Femur (tissue), 1 donor: ENCODE data around the gene PKIG.
"Not testable (repeated sequence)": the region's sequence is repeated elsewhere in the genome, so short reads cannot be mapped to it uniquely, and the experiment has no call there.

Source experiments
- DNase-seq: peaks from one replicate; pipeline ENCODE4 v3.0.0-alpha.2; 2017

The PKIG gene

DNA sequence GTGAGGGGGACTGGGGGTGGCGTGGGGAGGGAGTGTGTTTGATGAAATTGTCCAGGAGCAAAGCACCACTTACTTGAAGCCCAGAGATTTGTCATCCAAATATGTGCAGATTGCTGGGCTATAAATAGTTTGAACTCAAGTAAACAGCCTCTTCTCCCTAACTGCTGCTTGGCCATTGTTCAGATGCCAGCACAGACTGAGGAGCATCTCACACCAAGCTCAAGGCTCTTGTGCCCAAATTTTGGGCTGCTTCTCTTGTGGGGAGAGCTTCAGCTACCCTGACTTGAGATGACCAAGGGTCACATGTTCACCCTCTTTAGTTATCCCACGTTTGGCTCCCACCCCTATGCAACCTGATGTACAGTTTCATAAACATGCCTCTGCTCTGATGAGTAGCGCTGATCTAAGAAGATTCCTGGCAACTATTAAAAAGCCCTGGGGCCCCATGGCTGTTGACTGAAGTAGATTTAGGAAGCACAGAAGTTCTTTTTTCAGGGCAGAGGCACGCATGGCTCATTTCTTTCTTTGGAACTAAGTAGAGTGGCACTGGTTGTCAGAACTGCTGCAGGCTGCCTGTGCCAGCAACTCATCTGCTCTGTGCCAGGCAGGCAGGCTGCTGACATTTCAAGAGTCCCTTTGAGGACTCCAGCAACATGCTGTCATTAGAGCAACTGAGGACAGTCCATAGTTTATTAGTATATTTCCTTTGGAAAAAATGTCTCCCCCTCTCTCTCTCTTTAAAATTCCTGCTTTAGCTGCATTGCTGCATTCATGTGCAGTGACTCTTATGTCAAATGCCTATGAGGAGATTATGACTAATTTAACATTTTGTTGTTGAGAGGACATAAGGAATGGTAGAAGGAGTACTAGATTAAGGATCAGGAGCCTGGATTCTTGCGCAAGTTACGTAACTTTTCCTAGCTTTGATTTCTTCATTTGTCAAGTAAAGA lies 9.6 kb upstream of the PKIG start:
- DNase-seq: peak; percentile 44

- DNase-seq: no peak
Observed at GRCh38 chr20:44573501-44573869, 8.9 kb upstream of the PKIG start.

DNA sequence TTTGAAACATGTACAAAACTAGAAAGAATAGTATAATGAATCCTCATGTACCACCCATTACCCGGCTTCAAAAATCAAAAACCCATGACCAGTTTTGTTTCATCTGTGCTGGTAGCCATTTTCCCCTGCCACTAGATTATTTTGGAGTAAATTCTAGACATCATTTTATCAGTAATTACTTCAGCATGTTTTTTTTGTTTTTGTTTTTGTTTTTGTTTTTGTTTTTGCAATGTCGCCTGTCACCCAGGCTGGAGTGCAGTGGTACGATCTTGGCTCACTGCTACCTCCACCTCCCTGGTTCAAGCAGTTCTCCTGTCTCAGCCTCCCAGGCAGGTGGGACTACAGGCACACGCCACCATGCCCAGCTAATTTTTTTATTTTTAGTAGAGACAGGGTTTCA lies 8.0 kb upstream of the PKIG start:
- no peak for DNase-seq

GRCh38 chr20:44576297-44576696 lies 6.1 kb upstream of the PKIG start:
- peak; percentile 40 for DNase-seq

- DNase-seq: no peak
Observed at GRCh38 chr20:44579313-44580081, 2.9 kb upstream of the PKIG start.

DNA sequence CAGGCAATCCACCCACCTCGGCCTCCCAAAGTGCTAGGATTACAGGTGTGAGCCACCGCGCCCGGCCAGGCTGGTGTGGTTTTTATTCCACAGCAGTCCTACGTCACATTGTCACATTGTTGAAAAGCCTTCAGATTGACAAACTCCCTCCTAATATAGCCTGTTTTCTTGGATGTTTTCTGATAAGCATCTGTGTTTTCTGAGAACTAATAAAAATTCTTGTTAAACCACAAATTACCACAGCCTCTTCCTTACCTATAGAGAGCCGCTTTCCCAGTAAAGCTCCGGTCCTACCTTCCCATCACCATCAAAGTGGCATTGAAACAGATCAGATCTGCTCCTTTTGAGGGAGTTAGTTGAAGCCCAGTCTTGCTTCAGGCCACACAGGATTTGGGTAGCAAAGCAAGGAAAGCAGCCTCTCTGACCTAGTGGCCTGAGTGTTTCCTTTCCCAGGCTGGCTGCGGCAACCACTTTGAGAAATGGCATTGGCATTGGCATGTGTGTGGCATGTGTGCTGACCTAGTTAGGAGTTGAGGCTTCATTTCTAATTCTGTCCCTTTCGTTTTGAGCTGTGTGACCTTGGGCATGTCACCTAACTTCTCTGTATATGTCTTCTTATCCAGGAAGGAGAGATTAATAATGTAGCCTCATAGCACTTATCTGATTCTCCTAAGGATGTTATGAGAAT lies 1.7 kb upstream of the PKIG start:
- DNase-seq: no peak

DNA sequence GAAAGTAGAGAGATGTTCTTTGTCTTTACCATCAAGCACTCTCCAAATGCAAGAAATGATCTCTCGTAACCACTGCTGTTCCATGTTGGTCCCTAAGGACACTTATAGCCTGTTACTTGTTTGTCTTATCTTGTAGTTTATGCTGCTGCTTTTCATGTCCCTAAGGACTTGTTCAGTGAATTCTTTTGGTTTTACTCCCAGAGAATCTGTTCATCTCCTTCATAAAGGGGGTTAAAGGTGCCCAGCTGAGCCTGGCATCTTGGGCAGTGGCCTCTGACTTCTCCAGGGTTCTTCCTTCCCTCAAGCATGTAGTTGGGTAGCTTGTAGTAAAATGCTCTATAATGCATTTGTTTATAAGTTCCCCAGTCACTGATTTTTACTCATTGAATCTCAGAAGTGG lies 864 bp upstream of the PKIG start:
- no peak for DNase-seq

DNA sequence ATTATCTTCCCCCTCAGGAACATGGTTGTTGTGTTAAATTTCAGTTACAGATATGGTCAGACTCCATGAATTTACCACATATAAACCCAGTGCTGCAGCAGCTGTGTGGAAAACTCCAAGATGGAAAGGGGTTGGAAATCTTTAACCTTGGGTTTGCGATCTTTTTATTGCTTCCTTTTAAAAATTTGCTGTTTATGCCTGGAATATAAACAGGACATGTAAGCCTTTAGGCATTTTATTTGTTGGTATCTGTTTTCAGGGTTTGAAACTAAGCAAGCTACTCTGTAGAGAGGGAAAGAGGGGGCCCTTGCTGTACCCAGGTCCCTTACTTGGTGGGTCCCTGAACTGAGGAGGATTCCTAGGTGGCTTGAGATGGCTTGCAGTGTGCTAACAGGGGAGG lies 778 bp downstream of the PKIG start:
- DNase-seq: no peak

DNA sequence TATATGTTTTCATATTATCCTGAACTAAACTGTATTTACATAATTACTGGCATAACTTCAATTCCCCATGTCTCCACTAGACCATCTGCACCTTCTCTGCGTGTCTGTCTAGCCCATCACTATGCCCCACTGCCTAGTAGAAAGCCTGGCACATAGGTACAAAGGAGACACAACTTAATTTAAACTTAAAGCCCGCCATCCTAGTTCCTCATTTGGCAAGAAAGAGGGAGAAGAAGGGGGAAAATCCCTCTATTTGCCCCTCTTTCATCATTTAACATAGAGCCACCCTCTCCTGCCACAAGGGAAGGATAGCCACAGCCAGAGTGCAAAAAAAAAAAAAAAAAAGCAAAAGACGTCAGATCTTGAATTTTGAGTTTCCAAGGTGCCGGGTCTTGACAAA lies 1.8 kb downstream of the PKIG start:
- DNase-seq: no peak

- no peak for DNase-seq
Observed at GRCh38 chr20:44585057-44585963, 2.9 kb downstream of the PKIG start.

GRCh38 chr20:44586289-44586911 lies 4.0 kb downstream of the PKIG start:
- peak; percentile 36 for DNase-seq

DNA sequence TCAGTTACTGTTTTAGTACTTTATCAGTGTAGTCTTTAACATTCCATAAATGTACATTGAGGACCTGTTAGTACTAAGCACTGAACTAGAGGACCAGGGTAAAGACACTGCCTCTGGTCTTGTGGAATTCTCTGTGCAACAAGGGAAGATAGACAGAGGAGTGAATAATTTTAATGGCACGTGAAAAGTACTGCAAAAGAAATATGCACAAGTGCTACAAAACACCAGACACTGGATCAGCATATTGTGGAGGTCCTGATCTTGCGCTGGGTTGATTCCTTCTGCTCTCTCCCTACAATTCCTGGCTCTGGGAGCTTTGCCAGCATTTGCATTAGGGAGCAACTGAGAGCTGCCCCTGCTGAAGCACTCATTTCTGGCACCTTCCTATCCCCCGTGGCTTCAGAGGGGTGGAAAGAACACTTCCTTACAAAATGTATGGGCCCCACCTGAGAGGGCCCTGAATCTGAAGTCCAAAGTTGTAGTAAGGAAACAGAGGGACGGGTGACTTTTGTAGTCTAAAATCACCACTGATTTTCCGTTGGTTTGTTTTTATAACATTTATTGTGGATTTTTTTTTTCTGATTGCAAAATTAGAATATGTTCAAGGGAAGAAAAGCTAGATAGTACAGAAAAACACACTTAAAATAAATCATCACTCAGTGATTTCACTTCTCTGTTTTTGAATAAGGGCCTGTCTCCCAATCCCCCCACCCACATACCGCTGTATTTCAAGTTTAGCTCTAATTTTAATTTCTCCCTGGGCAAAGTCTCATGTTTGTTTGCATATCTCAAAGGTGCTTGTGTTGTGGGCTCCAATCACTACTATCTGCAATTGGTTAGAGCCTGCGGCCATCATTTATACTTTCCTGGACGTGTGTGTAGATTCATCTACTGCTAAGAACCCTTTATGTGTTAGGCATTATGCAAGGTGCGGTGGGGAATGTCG lies 4.9 kb downstream of the PKIG start:
- DNase-seq: no peak

DNA sequence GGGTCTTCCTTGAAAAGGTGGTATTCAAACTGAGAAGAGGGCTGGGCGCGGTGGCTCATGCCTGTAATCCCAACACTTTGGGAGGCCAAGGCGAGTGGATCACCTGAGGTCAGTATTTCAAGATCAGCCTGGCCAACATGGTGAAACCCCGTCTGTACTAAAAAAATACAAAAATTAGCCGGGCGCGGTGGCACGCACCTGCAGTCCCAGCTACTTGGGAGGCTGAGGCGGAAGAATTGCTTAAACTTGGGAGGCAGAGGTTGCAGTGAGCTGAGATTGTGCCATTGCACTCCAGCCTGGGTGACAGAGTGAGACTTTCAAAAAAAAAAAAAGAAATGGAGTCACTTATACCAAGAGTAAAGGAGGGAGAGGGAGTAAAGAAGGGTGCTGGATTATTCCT lies 5.9 kb downstream of the PKIG start:
- DNase-seq: not testable (repeated sequence)

GRCh38 chr20:44589537-44589936 lies 7.2 kb downstream of the PKIG start:
- no peak for DNase-seq

DNA sequence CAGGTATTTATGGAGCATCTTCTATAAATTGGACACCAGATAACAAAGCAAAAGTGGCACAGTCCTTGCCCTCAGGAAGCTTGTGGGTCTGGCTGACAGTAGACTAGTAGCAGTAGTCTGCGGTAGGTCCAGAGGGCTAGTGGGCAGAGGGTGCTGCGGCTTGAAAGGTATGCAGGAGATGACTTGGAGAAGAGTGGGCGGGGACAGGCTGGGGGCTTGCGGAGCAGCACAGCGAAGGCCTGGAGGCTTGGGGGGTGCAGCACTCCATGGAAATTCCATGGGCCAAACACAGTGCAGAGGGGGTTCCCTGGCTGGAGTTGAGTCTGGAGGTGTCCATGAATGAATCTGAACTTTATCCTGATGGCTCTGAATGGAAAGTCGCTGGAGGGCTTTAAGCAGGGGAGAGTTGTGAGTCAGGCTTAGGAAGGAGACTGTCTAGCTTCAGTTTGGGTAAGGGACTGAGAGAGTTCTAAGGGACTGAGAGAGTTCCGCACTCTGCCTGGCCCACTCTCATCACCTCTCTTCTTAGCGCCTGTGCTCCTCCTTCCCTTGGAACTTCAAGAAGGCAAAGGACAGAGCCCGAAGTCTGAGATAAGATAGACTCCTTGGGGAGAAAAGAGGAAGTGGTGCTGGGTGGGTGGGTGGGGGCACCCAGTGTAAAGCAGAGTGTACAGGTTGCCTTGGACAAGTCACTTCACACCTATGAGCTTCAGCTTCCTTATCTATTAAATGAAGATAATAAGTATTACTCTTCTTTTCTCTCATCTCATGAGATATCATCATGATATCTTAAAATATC lies 8.8 kb downstream of the PKIG start:
- no peak for DNase-seq

DNA sequence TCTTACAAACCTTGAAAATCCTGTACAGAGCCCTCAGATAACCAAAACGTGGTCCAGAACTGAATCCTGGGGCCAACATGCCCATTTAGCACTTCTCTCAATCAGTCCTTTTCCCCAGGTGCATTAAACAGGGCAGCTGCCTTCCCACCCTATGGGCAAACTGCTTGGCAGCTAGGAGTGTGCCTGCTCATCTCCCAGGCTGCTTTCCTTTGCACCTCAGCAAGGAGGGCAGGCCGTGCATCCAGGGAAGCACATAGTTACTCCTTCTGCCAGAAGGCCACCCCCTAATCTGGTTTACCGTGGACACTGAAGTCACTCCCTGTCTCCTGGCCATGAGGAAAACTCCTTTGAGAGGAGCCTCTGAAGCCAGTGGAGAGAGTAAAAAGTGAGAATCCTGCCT lies 10.0 kb downstream of the PKIG start:
- DNase-seq: no peak

GRCh38 chr20:44593751-44594150 lies 11.4 kb downstream of the PKIG start:
- DNase-seq: no peak

DNA sequence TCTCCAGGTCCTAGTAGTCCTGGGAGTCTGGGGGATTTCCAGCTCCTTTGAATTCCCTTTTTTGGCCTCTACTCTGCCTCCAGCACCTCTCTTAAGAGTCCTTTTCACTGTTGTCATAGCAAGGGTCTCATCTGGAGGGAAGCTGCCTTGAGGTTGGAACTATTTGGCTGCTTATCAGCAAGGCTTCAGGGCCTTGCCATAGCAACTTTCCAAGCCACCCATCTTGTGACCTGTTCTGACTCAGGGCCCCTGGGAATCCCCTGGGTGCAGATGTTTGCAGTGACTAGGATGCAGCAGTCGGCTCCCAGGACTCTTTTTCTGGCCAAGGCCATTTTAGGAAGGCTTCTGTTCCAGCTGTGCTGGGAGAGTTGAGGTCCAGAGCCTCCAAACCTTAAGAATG lies 12.4 kb downstream of the PKIG start:
- DNase-seq: no peak

DNA sequence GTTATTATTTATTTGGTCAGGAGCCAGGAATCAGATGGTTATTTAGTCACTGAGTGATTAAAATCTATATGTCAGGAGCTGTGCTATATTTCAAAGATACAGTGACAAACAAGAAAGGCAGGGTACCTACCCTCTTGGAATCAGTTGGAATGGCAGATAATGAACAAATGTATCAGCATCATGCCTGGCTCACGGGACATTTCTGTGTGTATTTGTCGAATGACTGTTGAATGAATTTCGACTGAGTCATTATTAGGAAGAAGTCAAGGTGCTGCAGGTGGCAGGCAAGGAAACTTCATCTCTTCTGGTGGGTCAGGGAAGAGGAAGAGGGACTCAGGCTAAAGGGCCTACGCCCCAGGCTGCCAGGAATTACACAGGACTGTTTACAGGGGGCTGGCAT lies 13.6 kb downstream of the PKIG start:
- no peak for DNase-seq

DNA sequence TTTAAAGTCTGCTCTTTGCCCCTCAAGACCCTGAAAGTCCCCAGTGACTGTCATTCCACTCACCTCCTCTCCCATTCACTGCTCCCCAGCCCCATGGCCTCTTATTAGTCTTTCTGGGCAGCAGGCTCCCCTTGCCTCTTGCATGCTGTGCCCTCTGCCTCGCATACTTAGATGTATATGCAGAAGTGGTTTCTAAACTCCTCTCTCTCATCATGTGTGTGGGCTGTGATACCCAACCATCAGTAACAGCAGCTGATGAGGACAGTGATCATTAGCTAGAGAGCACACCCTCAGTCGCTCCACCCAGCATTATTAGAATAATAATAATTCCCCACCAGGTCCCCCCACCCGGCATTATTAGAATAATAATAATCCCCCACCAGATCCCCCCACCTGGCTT lies 14.5 kb downstream of the PKIG start:
- peak; percentile 6 for DNase-seq
